ENCODE measurements around the gene RAPGEF1.

RAPGEF1 gene

GRCh38 chr9:131732061-131732526, 7.8 kb downstream of the RAPGEF1 start:
- TF ChIP-seq REST (IDR thresholded peaks at IDR 0.05; ENCODE audit: insufficient replicate concordance, low read depth), result no peak
- H3K27ac ChIP-seq (replicated peaks), result peak overlapping the region; percentile 78
- DNase-seq (ENCODE audit: low read depth in 1 of 2, low spot score in 1 of 2), result peak in 1 of 2 experiments; percentile 43
- no peaks in the 10 kb centered on the region for H3K27me3 ChIP-seq (ENCODE audit: insufficient read depth, poor library complexity, severe bottlenecking)
- no peak overlapping the region for H3K4me3 ChIP-seq (replicated peaks; ENCODE audit: insufficient read depth, low read length)

- Histone ChIP-seq H3K27me3 (ENCODE audit: insufficient read depth, poor library complexity, severe bottlenecking) (no peaks in the 10 kb centered on the region), H3K27ac (replicated peaks) (peak overlapping the region; percentile 78), H3K4me3 (replicated peaks; ENCODE audit: insufficient read depth, low read length) (no peak overlapping the region)
- TF ChIP-seq POLR2AphosphoS5 (IDR thresholded peaks at IDR 0.05; ENCODE audit: low read depth) (no peak), REST (IDR thresholded peaks at IDR 0.05; ENCODE audit: insufficient replicate concordance, low read depth) (no peak), SPI1 (IDR thresholded peaks at IDR 0.05; ENCODE audit: borderline replicate concordance, low read depth) (no peak), CTCF (IDR thresholded peaks at IDR 0.05; ENCODE audit: insufficient read depth, low read length) (no peak), GABPA (IDR thresholded peaks at IDR 0.05; ENCODE audit: low read depth) (no peak)
- no peak for DNase-seq (ENCODE audit: low read depth in 1 of 2, low spot score in 1 of 2)
Observed at GRCh38 chr9:131731644-131732043, 8.2 kb downstream of the RAPGEF1 start.

GRCh38 chr9:131731237-131731636, 8.6 kb downstream of the RAPGEF1 start:
- no peaks in the 10 kb centered on the region for H3K27me3 ChIP-seq (ENCODE audit: insufficient read depth, poor library complexity, severe bottlenecking)
- no peak overlapping the region for H3K4me3 ChIP-seq (replicated peaks; ENCODE audit: insufficient read depth, low read length)
- H3K27ac ChIP-seq (replicated peaks), result peak overlapping the region; percentile 78
- no peak for DNase-seq (ENCODE audit: low read depth in 1 of 2, low spot score in 1 of 2)
- no peak for TF ChIP-seq REST (IDR thresholded peaks at IDR 0.05; ENCODE audit: insufficient replicate concordance, low read depth)
- TF ChIP-seq POLR2AphosphoS5 (IDR thresholded peaks at IDR 0.05; ENCODE audit: low read depth), result no peak
- no peak for TF ChIP-seq GABPA (IDR thresholded peaks at IDR 0.05; ENCODE audit: low read depth)
- TF ChIP-seq CTCF (IDR thresholded peaks at IDR 0.05; ENCODE audit: insufficient read depth, low read length), result no peak

- TF ChIP-seq POLR2AphosphoS5 (IDR thresholded peaks at IDR 0.05; ENCODE audit: low read depth) (no peak), CTCF (IDR thresholded peaks at IDR 0.05; ENCODE audit: insufficient read depth, low read length) (no peak), REST (IDR thresholded peaks at IDR 0.05; ENCODE audit: insufficient replicate concordance, low read depth) (no peak), SPI1 (IDR thresholded peaks at IDR 0.05; ENCODE audit: borderline replicate concordance, low read depth) (no peak), GABPA (IDR thresholded peaks at IDR 0.05; ENCODE audit: low read depth) (no peak)
- Histone ChIP-seq H3K27ac (replicated peaks) (peak overlapping the region; percentile 49), H3K27me3 (ENCODE audit: insufficient read depth, poor library complexity, severe bottlenecking) (no peaks in the 10 kb centered on the region), H3K4me3 (replicated peaks; ENCODE audit: insufficient read depth, low read length) (no peak overlapping the region)
- DNase-seq (ENCODE audit: low read depth in 1 of 2, low spot score in 1 of 2), result peak in 1 of 2 experiments; percentile 43
Observed at GRCh38 chr9:131728961-131729360, 10.9 kb downstream of the RAPGEF1 start.
